GM12878 (cell line): ENCODE data around the gene RPL10. TPM values are rescaled to one million over a fixed set of nuclear protein-coding genes. Genes with fewer than 3 reads are reported as not detected.

Experiments used
- ATF2 ChIP-seq: IDR thresholded peaks from 2 replicates; pipeline ENCODE4 v1.6.1; 2012; ENCODE audit warnings: low read length, inconsistent platforms
- CBFB ChIP-seq: IDR thresholded peaks from 2 replicates; pipeline ENCODE4 v1.6.1; 2016; ENCODE audit warnings: antibody characterized with exemption, low read depth
- EED ChIP-seq: sonication (generic); IDR thresholded peaks from 2 replicates; pipeline ENCODE4 v1.6.1; 2016; ENCODE audit warnings: antibody characterized with exemption, low read depth
- JUNB ChIP-seq: IDR thresholded peaks from 2 replicates; pipeline ENCODE4 v1.6.1; 2016; ENCODE audit warnings: antibody characterized with exemption, mild to moderate bottlenecking
- MYB ChIP-seq: fragments of 150-350 bp; IDR thresholded peaks from 2 replicates; pipeline ENCODE4 v1.6.1; 2014; ENCODE audit warnings: mild to moderate bottlenecking, low read depth, low read length, borderline replicate concordance
- NFYB ChIP-seq: IDR thresholded peaks from 2 replicates; pipeline ENCODE4 v1.6.1; 2011; ENCODE audit warnings: low read depth, mild to moderate bottlenecking, low read length, improper control_type of control experiment, moderate library complexity; ENCODE audit not compliant: insufficient read depth
- POLR2AphosphoS2 ChIP-seq: IDR thresholded peaks from 2 replicates; pipeline ENCODE4 v1.6.1; 2011; ENCODE audit warnings: low read depth, mild to moderate bottlenecking, low read length, improper control_type of control experiment, moderate library complexity
- RELA ChIP-seq: fragments of 450-650 bp; IDR thresholded peaks from 2 replicates; pipeline ENCODE4 v1.8.0; 2014; ENCODE audit warnings: borderline replicate concordance; ENCODE audit not compliant: partially characterized antibody
- SKIL ChIP-seq: fragments of 450-650 bp; IDR thresholded peaks from 2 replicates; pipeline ENCODE4 v1.6.1; 2017; ENCODE audit warnings: mild to moderate bottlenecking, low read depth, inconsistent platforms; ENCODE audit not compliant: poor library complexity, severe bottlenecking
- SPI1 ChIP-seq: IDR thresholded peaks from 2 replicates; pipeline ENCODE4 v1.6.1; 2011; ENCODE audit warnings: low read depth, mild to moderate bottlenecking, low read length, moderate library complexity, borderline replicate concordance; ENCODE audit not compliant: insufficient read depth
- SREBF2 ChIP-seq: IDR thresholded peaks from 2 replicates; pipeline ENCODE4 v1.6.1; 2012; ENCODE audit warnings: mild to moderate bottlenecking, low read length
- SUPT20H ChIP-seq: IDR thresholded peaks from 2 replicates; pipeline ENCODE4 v1.6.1; 2011; ENCODE audit warnings: low read depth, mild to moderate bottlenecking, low read length, moderate library complexity, borderline replicate concordance; ENCODE audit not compliant: control insufficient read depth
- SUZ12 ChIP-seq: fragments of 200-600 bp; sonication (generic); IDR thresholded peaks from one replicate; pipeline ENCODE4 v1.6.1; 2018; ENCODE audit warnings: antibody characterized with exemption, mild to moderate bottlenecking; ENCODE audit not compliant: unreplicated experiment
- USF2 ChIP-seq: IDR thresholded peaks from 2 replicates; pipeline ENCODE4 v1.6.1; 2011; ENCODE audit warnings: low read depth, low read length, improper control_type of control experiment, borderline replicate concordance
- YBX1 ChIP-seq: fragments of 450-650 bp; IDR thresholded peaks from 2 replicates; pipeline ENCODE4 v1.6.1; 2016; ENCODE audit warnings: antibody characterized with exemption
- YY1 ChIP-seq: IDR thresholded peaks from 2 replicates; pipeline ENCODE4 v1.6.1; 2011; ENCODE audit warnings: low read depth, mild to moderate bottlenecking, low read length
- polyA plus RNA-seq, 11 experiments: library from polyadenylated mRNA; depleted of rRNA in 4 of 11; unstranded in 6 of 11; stranded (reverse) in 5 of 11; fragments of >200 nt; fragmentation: Nextera tagmentation in 4 of 11; fragmentation: Illumina TruSeq in 1 of 11; extraction: Ambion mirVana in 4 of 11; extraction: Trizol in 1 of 11; gene quantifications; 1 replicate in 1 of 11; 2 replicates in 10 of 11; pipeline versions ENCODE4 v1.2.1 to v1.2.3, GENCODE V29; 2011 to 2016; ENCODE audit warnings: inconsistent platforms in 2 of 11, missing spikeins in 2 of 11, low read depth in 1 of 11
- total RNA-seq, 4 experiments: library from RNA; depleted of rRNA in 3 of 4; stranded (reverse); fragments of >200 nt in 3 of 4; fragmentation: Illumina TruSeq in 1 of 4; extraction: Trizol in 1 of 4; gene quantifications; 2 replicates each; pipeline versions ENCODE4 v1.2.1 to v1.2.3, GENCODE V29; 2013 to 2021
- TF ChIP-seq, protein P1 (sequence below): fragments of 450-650 bp; IDR thresholded peaks from 2 replicates; pipeline ENCODE4 v1.6.1; 2017; ENCODE audit warnings: borderline replicate concordance
- TF ChIP-seq, protein P2 (sequence below): fragments of 450-650 bp; conservative IDR thresholded peaks from 2 replicates; pipeline ENCODE4 v1.6.1; 2017; ENCODE audit warnings: mild to moderate bottlenecking, moderate library complexity
- TF ChIP-seq, protein P3 (sequence below): fragments of 450-650 bp; IDR thresholded peaks from 2 replicates; pipeline ENCODE4 v1.6.1; 2014; ENCODE audit warnings: mild to moderate bottlenecking

Gene RPL10
- total and polyA plus RNA-seq, 10 of the 15 experiments (the other 5 are each of a cell fraction or from before 2014, with no cell fraction given) = 1,938 to 7,222 (median 4,494) TPM

DNA sequence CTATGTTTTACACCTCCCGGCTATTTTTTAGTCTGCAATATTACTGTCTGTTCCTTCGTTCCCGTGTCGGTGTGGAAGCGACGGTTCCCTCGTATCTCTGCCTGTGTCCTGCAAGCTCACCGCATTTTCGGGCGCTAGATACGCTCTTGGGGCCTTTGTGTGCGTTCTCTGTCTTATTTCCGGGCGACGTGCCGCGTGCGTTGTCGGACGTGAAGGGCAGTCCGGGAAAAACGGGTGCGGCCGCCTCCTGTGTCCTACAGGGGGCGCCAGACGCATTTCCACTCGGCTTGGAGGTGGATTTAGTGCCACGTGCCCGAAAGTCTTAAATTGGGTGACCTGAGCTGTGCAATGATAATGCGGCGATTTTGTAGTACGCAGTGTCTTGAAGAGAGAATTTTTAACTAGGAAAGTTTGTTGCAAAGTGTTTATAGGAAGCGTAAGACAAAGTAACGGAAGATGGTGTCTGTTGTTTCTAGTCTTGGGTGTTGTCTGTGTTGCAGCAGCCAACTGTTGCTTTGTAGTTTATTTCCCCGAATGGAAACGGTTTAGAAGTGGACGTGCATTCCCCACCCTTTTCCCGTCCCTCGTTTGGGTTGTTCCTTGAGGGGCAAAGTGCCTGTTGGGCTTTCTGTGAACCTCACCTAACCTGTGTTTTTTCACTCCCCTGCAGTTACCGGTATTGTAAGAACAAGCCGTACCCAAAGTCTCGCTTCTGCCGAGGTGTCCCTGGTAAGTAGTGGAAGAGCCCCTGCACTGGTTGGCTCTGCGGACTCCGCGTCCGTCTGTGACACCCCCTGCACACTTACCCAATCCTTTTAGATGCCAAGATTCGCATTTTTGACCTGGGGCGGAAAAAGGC lies 720 bp downstream of the RPL10 start (continued):
- TF ChIP-seq SKIL = no peak
- no peak for TF ChIP-seq JUNB
- TF ChIP-seq YBX1 = no peak
- TF ChIP-seq, protein P1, sequence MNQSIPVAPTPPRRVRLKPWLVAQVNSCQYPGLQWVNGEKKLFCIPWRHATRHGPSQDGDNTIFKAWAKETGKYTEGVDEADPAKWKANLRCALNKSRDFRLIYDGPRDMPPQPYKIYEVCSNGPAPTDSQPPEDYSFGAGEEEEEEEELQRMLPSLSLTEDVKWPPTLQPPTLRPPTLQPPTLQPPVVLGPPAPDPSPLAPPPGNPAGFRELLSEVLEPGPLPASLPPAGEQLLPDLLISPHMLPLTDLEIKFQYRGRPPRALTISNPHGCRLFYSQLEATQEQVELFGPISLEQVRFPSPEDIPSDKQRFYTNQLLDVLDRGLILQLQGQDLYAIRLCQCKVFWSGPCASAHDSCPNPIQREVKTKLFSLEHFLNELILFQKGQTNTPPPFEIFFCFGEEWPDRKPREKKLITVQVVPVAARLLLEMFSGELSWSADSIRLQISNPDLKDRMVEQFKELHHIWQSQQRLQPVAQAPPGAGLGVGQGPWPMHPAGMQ = no peak
- no peak for TF ChIP-seq RELA
- no peak for TF ChIP-seq SUPT20H
- TF ChIP-seq NFYB = no peak
- TF ChIP-seq SREBF2 = no peak
- peak; percentile 37 for TF ChIP-seq USF2
- no peak for TF ChIP-seq SPI1
- TF ChIP-seq, protein P2, sequence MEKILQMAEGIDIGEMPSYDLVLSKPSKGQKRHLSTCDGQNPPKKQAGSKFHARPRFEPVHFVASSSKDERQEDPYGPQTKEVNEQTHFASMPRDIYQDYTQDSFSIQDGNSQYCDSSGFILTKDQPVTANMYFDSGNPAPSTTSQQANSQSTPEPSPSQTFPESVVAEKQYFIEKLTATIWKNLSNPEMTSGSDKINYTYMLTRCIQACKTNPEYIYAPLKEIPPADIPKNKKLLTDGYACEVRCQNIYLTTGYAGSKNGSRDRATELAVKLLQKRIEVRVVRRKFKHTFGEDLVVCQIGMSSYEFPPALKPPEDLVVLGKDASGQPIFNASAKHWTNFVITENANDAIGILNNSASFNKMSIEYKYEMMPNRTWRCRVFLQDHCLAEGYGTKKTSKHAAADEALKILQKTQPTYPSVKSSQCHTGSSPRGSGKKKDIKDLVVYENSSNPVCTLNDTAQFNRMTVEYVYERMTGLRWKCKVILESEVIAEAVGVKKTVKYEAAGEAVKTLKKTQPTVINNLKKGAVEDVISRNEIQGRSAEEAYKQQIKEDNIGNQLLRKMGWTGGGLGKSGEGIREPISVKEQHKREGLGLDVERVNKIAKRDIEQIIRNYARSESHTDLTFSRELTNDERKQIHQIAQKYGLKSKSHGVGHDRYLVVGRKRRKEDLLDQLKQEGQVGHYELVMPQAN = no peak; the same call in 1 of the 2 replicates
- TF ChIP-seq EED = no peak
- no peak for TF ChIP-seq POLR2AphosphoS2
- no peak for TF ChIP-seq MYB
- TF ChIP-seq ATF2 = no peak
- TF ChIP-seq, protein P3, sequence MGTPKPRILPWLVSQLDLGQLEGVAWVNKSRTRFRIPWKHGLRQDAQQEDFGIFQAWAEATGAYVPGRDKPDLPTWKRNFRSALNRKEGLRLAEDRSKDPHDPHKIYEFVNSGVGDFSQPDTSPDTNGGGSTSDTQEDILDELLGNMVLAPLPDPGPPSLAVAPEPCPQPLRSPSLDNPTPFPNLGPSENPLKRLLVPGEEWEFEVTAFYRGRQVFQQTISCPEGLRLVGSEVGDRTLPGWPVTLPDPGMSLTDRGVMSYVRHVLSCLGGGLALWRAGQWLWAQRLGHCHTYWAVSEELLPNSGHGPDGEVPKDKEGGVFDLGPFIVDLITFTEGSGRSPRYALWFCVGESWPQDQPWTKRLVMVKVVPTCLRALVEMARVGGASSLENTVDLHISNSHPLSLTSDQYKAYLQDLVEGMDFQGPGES = no peak
- peak; percentile 7; the same call in 1 of the 2 replicates for TF ChIP-seq YY1
- no peak for TF ChIP-seq CBFB
- TF ChIP-seq SUZ12 = no peak
